HG02588 (cell line): ENCODE data around the gene KAZN.

ENCODE experiments used
- ATAC-seq: cut with Tn5 transposase; IDR thresholded peaks from one replicate; pipeline ENCODE4 v1.9.1; 2021; ENCODE audit warnings: mild to moderate bottlenecking, moderate library complexity; ENCODE audit not compliant: unreplicated experiment

KAZN gene

DNA sequence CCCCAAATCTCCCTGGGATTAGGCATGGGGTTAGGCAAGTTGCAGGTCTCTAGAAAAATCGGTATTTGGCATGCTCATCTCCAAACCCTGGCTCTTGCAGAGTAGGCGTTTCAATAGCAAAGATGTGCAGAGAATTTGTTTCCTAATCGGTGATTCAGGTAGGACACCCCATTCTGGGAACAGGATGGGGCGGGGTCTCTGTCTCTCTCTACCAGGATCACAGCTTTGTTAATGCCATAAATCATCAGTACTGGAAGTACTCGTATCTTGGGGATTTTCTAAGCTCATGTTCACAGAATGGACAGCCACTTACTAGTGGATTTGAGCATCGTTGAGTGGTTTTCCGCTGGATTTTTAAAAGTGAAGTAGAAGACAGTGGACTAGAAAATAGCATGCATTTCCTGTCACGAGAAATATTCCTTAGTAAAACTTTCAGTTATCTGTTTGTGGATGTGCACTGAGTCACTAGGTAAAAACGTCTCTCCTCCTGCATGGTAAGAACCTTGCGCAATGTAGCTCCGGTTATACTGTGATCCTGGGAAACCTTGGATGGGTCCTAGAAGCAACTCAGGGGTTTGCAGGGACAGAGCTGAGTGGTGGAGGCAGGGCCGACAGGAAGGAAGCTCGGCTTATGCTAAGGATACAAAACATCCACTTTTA is 560.2 kb downstream of the KAZN start:
- no peak for ATAC-seq

DNA sequence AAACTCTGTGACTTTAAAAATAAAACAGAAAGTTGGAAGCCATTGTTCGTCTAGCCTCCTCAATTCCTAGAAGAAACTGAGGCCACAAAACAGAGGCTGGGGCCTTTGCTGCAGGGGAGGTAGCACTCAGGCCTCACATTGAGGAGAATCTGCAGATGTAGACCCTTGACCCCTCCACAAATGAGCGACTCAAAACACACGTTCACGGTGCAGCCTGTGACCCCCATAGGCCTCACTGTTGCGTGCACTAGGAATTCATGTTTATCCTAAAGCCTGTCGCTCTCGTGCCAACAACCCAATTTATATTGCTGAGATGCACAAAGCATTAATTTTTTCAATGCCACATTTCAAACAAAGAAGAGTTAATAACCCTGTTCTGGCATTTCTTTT is 560.7 kb downstream of the KAZN start:
- ATAC-seq: no peak

DNA sequence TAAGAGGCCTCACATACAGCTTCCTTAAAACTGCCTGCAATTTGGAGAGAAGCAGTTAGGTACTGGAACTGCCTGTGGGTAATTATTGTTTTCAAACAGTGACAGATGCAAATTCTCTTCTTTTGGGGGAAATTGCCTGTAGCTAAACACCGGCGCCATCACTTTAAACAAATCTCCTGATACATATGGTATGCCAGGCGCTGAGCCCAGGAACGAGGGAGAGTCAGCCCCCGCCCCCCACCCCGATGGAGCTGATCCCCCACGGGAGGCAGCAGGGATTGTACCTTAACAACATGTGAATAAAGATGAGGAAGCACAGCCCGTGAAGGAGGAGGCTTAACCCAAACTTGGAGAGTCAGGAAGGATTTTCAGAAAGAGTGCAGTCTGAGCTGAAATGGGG is 562.1 kb downstream of the KAZN start:
- ATAC-seq: no peak

DNA sequence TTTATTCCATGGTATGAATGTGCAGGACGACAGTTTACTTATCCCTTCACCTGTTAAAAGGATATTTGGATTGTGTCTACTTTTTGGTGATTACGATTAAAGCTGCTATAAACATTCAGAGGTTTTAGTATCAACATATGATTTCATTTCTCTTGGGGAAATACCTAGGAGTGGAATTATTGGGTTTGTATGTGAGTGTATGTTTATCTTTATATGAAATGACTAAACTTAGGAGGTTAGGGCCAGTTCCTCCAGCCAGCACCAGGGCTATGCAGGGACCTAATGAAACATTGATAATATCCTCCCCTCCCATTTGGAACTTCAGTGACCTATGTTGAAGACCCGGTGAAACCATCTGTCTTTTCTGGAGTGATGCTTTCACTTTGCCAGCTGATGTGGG is 568.9 kb downstream of the KAZN start:
- no peak for ATAC-seq
